ENCODE results near the gene C1QL4.
"Not testable (repeated sequence)": the region's sequence is repeated elsewhere in the genome, so short reads cannot be mapped to it uniquely, and the experiment has no call there.

C1QL4 gene

DNA sequence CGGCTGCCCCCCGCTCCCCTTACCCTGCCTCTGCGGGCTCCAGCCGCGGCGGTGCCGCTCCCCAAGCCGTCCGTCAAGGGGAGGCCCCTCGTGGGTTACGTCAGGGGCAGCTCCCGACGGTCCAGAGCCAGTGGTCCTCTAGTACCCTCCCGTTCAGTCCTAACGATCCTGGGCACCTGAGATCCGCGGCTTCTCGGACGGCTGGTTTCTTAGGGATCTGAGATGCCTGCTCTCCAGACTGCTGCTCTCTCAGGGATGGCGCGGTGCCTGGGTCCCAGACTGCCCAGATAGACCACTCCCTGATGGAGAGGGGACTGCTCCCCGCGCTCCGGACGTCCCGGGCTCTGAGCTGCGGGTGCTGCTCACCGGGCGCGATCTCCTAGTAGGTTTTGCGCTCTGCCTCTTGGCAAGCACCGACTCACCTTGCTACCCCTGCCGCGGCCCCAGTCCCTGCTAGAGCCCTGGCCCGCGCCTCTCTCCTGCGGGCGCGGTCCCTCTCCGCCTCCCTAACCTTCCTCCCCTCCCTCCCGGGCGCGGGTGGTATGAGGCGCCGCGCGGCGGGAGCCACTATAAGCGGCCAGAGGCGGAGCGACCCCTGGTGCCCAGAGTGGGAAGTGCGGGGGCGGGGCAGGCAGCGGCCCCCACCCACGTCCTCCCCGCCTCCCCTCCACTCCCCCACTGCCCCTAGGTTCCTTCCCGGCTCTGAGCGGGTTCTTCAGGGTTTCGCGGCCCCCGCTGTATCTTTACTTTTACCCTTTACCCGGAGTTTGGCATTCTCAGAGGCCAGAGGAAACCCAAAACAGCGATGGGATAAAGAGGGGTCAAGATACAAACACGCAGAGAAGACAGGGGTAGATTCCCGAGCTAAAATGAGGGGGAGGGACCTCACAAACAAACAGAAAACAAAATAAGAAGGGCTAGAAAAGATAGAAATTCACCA lies at the start of gene C1QL4:
TSS of gene C1QL4 (minus strand) at position 544 of the 940 bp plus-strand sequence. CDS start 711 bp downstream, outside the sequence.
- DNase-seq: peak; percentile 31 to 72

DNA sequence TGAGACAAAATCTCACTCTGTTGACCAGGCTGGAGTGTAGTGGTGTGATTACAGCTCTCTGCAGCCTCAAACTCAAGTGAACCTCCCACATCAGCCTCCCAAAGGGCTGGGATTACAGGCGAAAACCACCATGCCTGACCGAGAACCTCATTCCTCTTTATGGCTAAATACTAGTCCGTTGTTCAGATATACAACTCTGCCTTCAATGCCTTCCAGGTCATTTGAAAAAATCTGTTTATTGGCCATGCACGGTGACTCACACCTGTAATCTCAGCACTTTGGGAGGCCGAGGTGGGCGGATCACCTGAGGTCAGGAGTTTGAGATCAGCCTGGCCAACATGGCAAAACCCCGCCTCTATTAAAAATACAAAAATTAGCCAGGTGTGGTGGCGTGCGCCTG lies 43.2 kb upstream of the C1QL4 start:
- DNase-seq: not testable (repeated sequence)

DNA sequence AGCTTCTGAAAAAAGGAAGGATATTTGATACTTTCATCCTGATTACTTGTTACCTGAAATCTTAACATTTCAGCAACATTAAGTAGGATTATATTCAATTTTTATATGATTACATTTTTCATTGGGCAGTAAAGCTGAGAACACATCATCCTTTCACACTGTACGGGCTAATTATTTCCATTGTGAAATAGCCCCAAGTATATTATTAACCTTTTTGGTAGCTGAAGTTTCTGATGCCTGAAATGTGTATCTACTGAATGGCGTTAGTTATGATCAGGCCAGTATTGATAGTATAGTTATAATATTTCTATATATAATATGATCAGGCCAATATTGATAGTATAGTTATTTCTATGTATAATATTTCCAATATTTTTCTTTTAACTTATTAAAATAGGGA lies 40.4 kb upstream of the C1QL4 start:
- DNase-seq: no peak

DNA sequence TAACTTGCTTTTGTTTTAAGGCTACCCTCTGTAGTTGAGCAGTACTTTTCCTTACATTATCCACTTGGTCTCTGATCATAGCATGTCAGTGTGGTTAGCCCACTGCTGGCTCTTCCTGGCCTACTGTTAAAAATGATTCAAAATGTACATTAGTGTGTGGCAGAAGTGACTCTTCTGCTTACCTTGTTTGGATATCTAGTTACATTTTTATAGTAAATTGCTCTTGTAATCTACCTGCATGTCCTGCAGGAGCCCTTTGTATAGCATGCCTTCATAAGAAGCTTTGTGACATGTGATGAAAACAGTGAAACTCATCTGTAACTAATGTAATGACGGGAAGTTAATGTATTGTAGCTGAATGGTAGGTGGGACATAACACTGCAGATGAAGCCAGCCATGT lies 38.4 kb upstream of the C1QL4 start:
- no peak for DNase-seq

DNA sequence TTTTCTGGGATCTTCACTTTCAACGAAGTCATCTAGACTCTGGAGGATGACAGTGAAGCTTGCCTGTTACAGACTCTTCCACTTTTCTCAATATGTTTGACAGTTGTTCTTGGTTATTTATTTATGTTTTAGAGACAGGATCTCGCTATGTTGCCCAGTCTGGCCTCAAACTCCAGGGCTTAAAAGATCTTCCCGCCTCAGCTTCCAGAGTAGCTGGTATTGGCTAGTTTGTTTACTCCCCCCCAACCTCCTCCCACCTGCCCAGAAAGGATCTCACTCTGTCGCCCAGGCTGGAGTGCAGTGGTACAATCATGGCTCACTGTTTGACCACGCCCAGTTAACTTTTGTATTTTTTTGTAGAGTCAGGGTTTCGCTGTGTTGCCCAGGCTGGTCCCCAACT lies 33.6 kb upstream of the C1QL4 start:
- DNase-seq: no peak

DNA sequence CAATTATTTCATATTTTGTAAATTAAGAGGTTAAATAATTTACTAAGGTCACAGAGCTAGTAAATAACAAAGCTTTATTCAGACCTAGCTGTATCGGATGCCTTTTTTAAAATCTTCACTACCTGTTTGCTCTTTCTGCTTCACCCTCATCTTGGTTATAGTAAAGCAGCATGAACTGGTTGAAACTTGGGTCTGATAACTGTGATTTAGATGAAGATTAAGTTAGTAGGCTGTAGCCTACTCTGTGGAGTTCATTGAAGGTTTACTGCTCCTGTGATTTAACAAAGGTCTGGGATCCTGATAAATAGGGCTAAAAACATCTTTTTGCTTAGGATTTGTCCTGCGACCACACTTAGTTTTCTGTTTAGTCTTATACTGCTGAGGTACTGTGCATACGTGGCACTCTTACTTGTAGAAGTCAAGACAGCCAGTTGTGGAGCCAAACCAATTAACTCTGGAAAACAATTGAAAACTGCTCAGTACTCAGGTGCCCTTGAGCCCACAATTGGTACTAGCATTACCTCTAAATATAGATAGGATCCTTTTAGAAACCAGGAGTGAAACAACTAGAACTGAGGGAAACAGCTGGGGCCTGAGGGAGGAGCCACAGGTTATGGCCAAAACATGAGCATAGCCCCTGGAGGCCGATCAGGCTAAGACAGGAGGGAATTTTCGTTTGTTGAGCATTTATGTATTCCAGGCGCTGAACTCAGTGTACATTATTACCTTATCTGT lies 32.6 kb upstream of the C1QL4 start:
- peak in 1 of 2 experiments; percentile 51 for DNase-seq

DNA sequence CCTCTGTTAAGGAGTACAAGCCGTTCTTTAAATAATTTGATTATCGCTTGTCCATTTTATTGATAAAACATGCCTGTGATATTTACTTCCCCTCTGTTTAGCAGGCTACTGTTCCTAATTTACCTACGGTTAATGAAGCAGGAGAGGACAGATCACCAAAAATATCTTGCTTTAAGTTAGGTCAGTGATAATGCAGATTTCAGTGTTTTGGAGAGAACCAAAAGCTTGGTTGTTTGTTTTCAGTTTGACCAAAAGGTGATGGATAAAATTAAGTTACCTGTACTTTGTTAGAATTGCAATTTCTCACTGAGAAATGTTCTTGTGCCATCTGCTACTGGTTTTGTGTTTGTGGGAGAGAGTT lies 31.2 kb upstream of the C1QL4 start:
- no peak for DNase-seq

DNA sequence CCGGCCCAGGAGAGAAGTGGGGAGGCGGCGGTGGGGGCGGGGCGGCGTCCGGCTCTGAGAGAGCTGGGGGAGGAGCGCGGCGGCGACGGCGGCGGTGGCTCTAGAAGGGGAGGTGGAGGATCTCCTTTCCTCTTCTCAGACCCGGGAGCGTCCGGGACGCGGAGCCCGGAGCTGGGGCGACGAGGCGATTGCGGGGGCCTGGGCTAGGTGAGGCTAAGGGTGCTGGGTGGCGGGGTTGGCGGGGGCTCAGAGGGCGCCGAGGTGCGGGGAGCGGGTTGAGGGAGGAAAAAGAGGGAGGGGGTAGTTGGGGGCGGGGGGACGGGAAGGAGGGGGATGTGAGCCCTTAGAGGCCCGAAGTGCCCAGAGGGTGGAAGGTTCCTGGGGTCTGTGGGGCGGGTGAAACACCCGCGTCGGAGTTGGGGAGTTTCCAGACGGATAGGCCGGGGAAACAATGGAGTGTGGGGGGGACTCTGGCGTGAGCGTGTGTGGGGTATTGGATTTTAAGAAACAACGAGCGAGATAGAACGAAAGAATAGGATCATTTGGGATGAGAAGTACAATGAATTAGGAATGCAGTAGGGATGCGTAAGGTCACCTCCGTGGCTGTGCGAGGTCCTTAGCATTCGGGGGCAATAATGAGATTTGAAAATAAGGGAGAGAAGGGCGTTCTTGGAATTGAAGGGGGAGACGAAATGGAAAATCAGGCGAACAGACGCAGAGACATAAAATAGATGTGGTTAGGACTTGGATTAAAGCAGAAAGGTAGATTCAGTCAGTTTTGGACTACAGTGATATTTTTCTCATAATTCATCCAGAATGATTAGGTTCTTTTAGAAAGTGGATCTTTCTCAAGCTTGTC lies 30.6 kb upstream of the C1QL4 start, which contains the start of gene SPATS2:
TSS of gene SPATS2 (plus strand) at position 82 of the 859 bp plus-strand sequence. CDS start 93,551 bp downstream, outside the sequence.
- peak in 1 of 2 experiments; percentile 65 for DNase-seq

DNA sequence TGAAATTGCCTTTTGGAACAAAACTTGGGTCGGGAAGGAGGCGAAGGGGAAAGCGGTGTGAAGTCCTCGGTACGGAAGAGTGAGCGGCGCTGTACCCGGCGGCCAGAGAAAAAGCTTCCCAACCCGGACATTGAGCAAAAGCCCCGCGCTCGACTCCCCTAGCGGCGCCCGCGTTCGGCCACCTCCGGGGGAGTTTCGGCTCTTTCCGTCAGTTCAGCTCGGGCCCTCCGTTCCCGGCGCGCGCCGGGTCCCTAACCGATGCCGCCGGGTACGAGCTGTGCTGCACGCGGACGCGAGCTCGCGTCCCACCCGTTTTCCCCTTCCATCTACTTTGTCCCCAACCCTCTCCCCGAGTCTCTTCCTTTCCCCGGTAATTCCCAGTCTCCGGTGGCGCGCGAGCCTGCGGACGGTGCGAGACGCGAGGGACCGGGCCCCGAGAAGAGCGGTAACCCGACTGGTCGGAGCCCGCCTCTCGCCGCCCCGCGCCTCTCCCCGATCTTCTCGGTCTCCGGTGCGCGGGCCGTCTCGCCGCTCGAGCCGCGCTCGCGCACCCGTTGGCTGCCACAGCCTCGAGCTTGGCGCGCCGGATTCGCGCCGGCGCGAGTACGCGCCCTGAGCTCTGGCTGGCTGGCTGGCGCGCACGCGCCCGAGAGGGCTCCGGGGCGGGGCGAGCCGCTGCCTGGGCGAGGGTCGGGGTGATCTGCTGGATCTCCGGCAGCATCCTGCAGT lies 29.8 kb upstream of the C1QL4 start:
- DNase-seq: peak; percentile 90 to 93

DNA sequence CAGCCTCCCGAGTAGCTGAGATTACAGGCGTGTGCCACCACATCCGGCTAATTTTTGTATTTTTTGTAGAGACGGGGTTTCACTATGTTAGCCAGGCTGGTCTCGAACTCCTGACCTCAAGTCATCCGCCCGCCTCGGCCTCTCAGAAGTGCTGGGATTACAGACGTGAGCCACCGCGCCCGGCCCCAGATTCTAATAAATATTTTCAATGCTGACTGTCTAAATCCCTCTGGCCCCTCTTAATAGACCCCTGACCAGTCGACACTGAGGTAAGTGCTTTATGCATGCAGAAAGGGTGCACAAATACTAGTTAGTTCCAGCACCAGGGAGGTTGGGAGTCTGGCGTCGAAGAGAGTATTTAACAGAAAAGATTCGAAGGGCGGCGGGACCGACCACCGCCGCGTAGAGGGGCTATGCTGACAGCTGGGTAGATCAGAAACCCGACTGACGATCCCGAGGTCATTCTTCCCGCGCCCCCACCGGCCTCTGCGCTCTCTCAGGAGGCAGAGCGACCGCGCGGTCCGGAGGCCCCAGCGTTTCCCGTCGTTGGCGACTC lies 29.2 kb upstream of the C1QL4 start:
- peak; percentile 44 to 58 for DNase-seq

DNA sequence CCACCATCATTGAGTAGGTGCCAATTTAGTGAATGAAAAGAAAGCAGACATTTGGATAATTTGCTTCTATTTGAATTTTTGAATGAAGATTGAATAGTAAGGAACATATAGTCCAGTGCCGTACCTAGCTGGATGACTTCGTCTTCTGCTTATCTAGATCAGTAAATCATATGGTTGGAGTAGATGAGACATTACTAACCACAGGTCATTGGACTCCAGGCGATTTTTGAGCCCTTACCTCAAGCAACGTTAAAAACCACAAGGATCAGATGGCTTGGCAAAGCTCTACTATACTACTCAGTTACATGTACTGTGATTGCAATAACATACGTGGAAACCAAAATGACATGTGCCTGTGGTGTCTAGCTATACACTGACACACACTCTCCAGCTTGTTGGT lies 28.6 kb upstream of the C1QL4 start:
- DNase-seq: no peak

DNA sequence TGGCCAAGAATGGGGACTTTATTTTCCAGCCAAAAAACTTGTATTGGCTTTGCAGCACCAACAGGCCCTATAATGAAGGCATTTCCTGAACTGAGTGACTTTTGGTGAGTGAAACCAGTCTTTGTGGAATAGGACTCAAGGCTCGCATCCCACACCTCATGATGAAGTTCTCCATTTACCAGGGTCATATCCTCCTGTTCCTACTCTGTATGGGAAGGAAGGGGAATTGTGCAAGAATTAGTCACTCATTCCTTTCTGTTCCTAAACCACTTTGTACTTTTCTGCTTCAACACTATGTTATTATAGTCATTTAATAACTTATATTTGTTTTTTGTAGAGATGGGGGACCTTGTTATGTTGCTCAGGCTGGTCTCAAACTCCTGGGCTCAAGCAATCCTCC lies 28.0 kb upstream of the C1QL4 start:
- DNase-seq: no peak

DNA sequence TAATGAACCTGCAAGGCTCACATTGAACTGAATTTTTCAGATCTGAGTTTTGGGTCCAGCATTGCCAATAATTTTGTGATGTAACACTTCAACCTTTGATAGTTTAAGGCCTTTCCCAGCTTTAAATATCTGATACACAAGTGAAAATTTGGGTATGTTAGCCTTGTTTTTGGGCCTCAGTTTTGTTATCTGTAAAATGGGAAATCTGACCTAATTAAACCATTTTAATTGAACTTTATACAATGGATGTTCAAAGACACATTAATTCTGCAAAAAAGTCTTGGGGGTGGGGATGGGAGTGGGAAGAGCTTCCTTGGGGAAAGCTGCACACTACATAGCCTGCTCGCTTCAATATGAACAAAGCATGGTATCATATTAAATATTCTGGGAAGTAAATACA lies 25.1 kb upstream of the C1QL4 start:
- DNase-seq: no peak

DNA sequence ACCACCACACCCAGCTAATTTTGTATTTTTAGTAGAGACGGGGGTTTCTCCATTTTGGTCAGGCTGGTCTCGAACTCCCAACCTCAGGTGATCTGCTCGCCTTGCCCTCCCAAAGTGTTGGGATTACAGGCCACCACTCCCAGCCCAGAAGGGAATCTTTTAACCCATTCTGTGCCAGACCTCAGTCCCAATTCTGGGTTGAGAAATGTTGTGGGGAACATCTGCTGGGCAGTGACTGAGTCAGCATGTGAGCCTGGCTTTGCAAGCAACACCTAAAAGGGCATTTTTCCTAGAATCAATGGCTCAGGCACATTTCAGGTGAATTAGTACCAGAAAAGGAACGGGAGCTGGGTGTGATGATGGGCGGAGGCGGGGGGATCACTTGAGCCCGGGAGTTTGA lies 22.7 kb upstream of the C1QL4 start:
- no peak for DNase-seq

DNA sequence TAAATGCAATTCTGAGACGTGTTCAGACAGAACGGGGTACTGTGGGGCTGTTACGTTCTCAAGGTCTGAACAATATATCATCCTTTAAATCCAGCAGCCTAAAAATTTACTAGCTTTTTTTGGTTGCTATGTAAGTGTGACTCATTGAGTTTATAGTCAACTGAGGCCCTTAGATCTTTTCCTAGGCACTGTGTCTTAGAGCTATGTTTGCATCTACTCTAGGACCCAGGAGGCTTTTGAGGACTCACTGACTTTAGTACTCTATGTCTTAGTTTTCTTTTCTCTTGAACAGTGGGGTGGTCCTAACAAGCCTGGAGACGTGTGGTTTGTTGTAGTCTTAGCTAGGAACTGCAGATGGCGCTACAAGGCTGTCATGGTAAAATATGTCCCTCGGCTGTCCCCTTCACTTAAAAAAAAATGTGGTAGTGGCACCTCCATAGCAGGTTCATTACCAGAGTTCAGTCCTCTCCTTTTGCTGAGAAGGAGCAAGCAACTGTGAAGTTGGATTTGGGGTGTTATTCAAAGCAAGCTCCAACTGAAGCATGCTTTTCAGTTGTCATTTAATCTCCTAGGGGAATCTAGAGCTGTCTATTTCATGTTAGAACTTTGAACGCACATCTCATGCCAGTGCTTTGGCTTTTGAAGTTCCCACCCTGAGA lies 21.6 kb upstream of the C1QL4 start:
- peak; percentile 39 to 48 for DNase-seq

DNA sequence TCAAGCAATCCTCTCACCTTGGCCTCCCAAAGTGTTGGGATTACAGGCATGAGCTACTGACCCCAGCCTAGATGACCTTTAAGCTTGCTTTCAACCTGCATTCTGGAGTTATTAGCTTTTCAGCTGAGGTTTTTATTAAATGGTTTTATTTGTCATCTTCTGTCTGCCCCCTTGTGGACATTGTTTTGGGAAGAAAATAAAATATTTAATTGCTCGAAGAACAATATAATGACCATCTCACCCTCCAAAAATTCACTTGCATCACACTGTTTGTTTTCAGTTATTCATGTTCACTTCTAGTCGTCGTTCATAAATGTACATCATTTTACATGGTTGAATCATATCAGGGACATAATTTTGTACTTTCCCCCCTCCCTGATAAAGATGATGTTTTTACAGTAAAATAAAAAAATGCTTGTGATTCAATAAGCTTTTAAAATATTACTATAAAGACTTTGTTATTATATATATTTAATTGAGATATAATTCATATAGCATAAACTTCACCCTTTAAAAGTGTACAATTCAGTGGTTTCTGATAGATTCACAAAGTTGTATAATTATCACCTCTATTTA lies 20.2 kb upstream of the C1QL4 start:
- DNase-seq: peak in 1 of 2 experiments; percentile 42

DNA sequence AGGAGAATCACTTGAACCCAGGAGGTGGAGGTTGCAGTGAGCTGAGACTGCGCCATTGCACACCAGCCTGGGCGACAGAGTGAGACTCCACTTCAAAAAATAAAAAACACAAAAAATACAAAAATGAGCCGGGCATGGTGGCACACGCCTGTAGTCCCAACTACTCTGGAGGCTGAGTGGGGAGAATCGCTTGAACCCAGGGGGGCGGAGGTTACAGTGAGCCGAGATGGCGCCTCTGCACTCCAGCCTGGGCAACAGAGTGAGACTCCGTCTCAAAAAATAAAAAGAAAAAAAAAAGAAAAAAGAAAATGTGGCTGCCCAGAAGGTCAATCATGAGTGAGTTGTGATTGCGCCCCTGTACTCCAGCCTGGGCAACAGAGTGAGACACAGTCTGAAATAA lies 18.9 kb upstream of the C1QL4 start:
- DNase-seq: no peak

DNA sequence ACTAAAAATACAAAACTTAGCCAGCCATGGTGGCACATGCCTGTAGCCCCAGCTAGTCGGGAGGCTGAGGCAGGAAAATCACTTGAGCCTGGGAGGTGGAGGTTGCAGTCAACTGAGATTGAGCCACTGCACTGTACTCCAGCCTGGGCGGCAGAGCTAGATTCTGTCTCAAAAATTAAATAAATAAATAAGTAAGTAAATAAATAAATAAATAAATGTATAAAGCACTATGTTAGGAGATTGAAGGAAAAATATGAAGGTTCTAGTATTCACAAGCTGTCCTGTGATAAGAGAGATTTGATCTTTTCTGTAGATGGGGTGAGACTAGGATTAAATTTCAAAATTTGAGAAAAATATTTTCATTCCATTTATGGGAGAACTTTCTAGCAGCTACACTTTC lies 15.4 kb upstream of the C1QL4 start:
- no peak for DNase-seq

DNA sequence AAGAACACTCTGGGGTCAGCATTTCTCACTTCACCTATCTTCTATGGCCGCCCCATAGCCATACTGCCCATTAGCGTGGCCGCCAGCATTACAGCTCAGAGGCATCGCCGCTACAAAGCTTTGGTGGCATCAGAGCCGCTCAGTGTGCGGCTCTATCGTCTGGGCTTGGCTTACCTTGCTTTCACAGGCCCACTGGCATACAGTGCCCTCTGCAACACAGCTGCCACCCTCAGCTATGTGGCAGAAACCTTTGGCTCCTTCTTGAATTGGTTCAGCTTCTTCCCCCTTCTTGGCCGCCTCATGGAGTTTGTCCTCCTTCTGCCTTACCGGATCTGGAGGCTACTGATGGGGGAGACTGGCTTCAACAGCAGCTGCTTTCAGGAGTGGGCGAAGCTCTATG lies 12.3 kb upstream of the C1QL4 start:
- no peak for DNase-seq

DNA sequence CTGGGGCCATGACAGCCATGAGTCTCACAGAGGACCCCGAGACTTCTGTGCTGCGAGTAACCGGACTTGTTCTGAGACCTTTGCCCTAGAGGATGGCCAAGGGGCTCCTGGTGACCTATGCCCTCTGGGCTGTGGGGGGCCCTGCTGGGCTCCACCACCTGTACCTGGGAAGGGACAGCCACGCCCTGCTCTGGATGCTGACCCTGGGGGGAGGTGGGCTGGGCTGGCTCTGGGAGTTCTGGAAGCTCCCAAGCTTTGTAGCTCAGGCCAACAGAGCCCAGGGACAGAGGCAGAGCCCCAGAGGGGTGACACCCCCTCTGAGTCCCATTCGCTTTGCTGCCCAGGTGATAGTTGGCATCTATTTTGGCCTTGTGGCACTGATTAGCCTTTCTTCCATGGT lies 11.8 kb upstream of the C1QL4 start:
- no peak for DNase-seq
